Right lobe of liver (tissue), 4 donors: Measurements from ENCODE around the gene SFRP2.

Experiments used
- CTCF ChIP-seq, 4 donors: fragments of 200-600 bp in 3 of 4; fragments of 450-650 bp in 1 of 4; IDR thresholded peaks; one replicate each; pipeline versions ENCODE4 v1.5.1 to v1.8.0; 2016 to 2022; ENCODE audit warnings: antibody characterized with exemption in 4 of 4, mild to moderate bottlenecking in 2 of 4
- POLR2A ChIP-seq: fragments of 450-650 bp; IDR thresholded peaks from one replicate; pipeline ENCODE4 v1.6.1; 2017; ENCODE audit warnings: antibody characterized with exemption, mild to moderate bottlenecking
- donor health status: DM: no; HTN: no; CAD: no.
- donor health status: DM: no; HTN: no; CAD: no.
- donor health status: DM: no; HTN: yes; CAD: no.

GRCh38 chr4:153778383-153778782, 10.5 kb downstream of the SFRP2 start:
- TF ChIP-seq CTCF (IDR thresholded peaks at IDR 0.05) (no peak), POLR2A (no peak)
